HG03439 (cell line): Measurements from ENCODE around the gene HLCS.

Source experiments
- ATAC-seq: cut with Tn5 transposase; IDR thresholded peaks from one replicate; pipeline ENCODE4 v1.9.1; 2021; ENCODE audit warnings: mild to moderate bottlenecking, moderate library complexity; ENCODE audit not compliant: unreplicated experiment

The HLCS gene

GRCh38 chr21:36707763-36708285, 258.6 kb downstream of the HLCS start:
- ATAC-seq: no peak

- ATAC-seq: no peak
These were observed 259.3 kb downstream of the HLCS start for GRCh38 chr21:36706951-36707762.

GRCh38 chr21:36706482-36706852, 260.0 kb downstream of the HLCS start:
- ATAC-seq: no peak

GRCh38 chr21:36705679-36706481, 260.6 kb downstream of the HLCS start:
- ATAC-seq: no peak

GRCh38 chr21:36704958-36705678, 261.4 kb downstream of the HLCS start:
- ATAC-seq: no peak

- ATAC-seq: no peak
These were observed 262.1 kb downstream of the HLCS start for GRCh38 chr21:36704281-36704957.

GRCh38 chr21:36703626-36704280, 262.7 kb downstream of the HLCS start:
- ATAC-seq: no peak

- no peak for ATAC-seq
These were observed 263.3 kb downstream of the HLCS start for GRCh38 chr21:36703123-36703522.

GRCh38 chr21:36702622-36702968, 263.9 kb downstream of the HLCS start:
- no peak for ATAC-seq

- no peak for ATAC-seq
These were observed 264.5 kb downstream of the HLCS start for GRCh38 chr21:36701756-36702621.

GRCh38 chr21:36700971-36701755, 265.3 kb downstream of the HLCS start:
- ATAC-seq: no peak
